Umbilical cord (tissue), 2 donors: ENCODE results near the gene RAPSN. TPM values are rescaled to one million over a fixed set of nuclear protein-coding genes. Genes with fewer than 3 reads are reported as not detected.

Source experiments
- DNase-seq: peaks from one replicate; pipeline ENCODE4 v3.0.0-alpha.2; 2015; ENCODE audit warnings: low spot score
- total RNA-seq: library from RNA; depleted of rRNA; stranded (reverse); fragments of >200 nt; gene quantifications from one replicate; pipeline ENCODE4 v1.2.3, GENCODE V29; 2014; ENCODE audit warnings: low replicate concordance; ENCODE audit not compliant: insufficient read depth

Gene RAPSN
- total RNA-seq, 1 donor from 2014 or later = 0.96 TPM

DNA sequence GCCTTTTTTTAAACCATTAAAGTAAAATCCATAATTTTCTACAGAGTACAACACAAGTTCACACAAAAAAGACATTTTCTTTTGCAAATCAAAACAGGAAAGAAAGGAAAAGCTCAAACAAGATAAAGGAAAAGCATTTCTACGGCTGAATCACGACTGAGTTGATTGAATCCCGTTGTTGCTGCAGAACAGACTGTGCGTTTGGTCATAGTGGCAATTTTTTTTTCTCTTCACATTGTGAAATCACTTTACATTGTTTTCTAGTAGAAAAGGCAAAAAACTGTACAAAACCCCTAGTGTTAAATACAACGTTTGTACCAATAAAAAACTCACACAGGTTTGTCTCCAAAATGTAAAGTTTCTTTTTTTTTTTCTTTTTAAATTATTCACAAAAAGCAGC, 17.3 kb upstream of the RAPSN start:
- DNase-seq = no peak

DNA sequence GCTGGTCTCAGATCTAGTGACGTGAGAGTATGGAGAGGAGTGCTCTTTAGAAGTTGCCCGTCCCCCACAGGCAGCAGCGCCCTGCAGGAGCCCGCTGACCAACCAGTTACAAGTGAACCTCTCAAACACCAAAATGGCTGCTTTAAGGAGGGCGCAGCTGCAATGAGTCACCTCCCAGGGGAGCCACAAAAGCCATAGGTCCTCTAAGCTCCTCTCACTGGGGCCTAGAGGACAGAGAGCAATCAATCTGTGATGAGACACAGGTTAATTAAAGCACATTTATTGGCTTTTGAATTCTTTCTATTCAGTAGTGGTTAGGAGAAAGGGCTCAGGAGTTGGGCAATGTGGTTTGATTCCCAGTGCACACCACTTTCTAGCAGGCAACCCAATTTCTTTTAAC, 15.5 kb upstream of the RAPSN start:
- DNase-seq = no peak

DNA sequence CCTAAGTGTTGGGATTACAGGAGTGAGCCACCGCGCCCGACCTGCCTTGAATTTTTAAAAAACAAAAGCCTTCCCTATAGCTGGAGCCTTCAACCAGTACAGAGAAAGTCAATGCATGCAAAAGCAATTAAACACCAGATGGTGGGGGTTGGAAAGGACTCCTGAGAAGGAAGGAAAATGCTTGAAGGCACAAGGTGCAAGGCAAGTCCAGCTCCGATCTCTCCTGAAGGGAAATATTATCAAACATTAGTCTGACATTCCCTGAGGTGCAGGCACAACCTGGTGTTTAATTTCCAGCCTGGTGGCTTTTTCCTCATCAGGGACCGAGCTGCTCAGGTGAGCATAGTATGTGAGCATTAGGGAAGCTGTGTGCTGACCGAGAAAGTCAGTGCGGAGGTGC, 12.9 kb upstream of the RAPSN start:
- no peak for DNase-seq

- no peak for DNase-seq
Observed at GRCh38 chr11:47460571-47461235, 11.8 kb upstream of the RAPSN start.

DNA sequence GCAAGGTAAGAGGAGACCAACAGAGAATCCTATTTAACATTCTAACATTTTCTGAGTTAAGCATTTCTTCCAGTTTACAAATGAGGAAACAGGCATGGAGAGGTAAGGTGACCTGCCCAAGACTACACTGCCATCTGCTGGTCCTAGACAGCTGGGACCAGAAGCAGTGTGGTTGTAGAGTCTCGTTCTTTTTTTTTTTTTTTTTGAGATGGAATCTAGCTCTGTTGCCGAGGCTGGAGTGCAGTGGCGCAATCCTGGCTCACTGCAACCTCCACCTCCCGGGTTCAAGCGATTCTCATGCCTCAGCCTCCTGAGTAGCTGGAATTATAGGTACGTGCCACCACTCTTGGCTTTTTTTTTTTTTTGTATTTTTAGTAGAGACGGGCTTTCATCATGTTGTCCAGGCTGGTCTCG, 5.3 kb upstream of the RAPSN start:
- DNase-seq = peak; percentile 86

GRCh38 chr11:47453365-47453764, 4.4 kb upstream of the RAPSN start:
- no peak for DNase-seq

DNA sequence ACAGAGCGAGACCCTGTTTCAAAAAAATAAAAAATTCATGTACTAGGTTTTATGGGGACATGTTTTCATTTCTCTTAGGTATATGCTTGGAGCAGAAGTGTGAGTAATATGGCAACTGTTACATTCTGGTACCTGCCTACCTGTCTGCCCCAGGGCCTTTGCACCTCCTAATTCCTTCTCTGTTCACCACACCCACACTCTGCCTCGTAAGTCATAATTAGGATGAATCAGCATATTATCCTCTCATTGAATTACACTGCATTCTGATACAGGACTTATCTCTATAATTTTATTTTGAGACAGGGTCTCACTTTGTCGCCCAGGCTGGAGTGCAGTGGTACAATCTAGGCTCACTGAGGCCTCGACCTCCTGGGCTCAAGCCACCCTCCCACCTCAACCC, 3.1 kb upstream of the RAPSN start:
- DNase-seq = no peak

GRCh38 chr11:47451436-47451835, 2.5 kb upstream of the RAPSN start:
- DNase-seq = no peak

DNA sequence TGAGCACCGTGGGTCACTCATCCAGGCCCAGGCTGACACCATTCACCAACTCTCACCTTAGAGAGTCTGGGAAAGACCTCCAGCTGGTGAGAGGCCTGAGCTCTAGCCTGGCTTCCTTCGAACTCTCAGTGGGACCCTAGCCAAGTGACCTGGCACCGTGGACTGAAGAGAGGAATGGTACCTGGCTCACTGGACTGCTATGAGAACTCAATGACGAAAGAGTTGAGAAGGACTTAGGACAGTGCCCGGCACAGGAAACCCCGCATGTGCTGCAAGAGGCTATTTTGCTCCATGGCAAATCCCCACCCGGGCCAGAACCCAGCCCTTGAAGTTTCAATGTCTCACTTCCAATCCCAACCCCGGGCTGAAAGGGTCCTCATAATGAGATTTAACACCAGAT, 605 bp upstream of the RAPSN start:
- no peak for DNase-seq

GRCh38 chr11:47447906-47448305, 1.0 kb downstream of the RAPSN start:
- DNase-seq = no peak

DNA sequence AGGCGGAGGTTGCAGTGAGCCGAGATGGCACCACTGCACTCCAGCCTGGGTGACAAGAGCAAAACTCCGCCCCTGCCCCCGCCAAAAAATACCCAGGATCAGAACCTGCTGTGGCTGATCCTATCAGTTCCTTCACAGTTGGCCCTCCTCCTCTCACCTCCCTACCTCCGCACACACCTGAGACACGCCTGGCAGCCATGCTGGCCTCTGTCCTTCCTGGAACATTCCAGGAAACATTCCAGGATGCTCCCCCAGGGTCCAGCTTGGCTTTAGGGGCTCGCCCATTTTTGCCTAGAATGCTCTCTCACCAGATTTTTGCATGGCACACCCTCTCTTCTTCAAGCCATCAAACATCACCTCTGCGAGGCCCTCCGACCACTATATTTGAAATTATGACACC, 2.1 kb downstream of the RAPSN start:
- no peak for DNase-seq

GRCh38 chr11:47445840-47446239, 3.1 kb downstream of the RAPSN start:
- DNase-seq = no peak

GRCh38 chr11:47443817-47444216, 5.1 kb downstream of the RAPSN start:
- no peak for DNase-seq

DNA sequence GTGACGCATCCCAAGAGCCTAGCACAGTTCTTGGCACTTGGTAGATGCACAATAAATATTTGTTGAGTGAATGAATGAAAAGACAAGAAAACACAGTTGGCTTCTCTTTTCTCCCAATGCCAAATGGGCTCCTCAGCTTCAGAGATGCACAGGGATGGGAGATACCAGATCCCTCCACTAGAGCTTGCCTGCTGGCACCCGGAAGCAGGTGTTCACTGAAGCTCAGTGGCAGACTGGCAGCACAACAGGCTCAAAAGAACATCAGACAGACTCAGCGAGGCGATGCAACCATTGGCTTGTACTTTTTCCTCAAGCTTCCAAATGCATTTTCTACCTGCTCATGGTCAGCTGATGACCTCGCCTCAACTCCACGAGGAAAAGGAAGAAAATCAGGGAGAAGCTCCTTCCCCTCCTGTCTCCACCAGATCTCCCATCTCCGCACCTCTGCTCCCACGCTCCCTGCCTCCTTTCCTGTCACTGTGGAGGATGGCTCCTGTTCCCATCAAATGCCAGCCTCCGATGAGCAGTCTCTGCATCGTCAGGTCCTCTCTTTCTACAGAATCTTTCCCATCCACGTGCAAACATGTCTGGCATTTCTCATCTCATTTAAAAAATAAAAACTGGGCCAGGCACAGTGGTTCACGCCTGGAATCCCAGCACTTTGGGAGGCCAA, 5.8 kb downstream of the RAPSN start:
- no peak for DNase-seq

- no peak for DNase-seq
Observed at GRCh38 chr11:47442514-47442913, 6.4 kb downstream of the RAPSN start.

GRCh38 chr11:47441421-47441820, 7.5 kb downstream of the RAPSN start:
- no peak for DNase-seq

DNA sequence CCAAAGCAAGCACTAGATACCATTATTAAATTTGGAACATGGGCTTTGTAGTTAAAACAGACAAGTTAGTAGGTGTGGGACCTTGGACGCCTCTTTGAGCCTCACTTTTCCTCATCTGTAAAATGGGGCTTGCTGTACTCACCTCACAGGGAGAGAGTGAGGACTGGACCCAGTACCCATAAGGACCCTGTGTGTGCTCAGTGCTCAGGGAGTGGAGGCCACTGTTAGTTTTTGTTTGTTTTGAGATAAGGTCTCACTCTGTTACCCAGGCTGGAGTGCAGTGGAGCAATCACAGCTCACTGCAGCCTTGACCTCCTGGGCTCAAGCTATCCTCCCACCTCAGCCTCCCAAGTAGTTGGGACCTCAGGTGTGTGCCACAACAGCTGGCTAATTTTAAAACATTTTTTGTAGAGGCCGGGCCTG, 8.9 kb downstream of the RAPSN start:
- DNase-seq = no peak

GRCh38 chr11:47438721-47439120, 10.2 kb downstream of the RAPSN start:
- no peak for DNase-seq

DNA sequence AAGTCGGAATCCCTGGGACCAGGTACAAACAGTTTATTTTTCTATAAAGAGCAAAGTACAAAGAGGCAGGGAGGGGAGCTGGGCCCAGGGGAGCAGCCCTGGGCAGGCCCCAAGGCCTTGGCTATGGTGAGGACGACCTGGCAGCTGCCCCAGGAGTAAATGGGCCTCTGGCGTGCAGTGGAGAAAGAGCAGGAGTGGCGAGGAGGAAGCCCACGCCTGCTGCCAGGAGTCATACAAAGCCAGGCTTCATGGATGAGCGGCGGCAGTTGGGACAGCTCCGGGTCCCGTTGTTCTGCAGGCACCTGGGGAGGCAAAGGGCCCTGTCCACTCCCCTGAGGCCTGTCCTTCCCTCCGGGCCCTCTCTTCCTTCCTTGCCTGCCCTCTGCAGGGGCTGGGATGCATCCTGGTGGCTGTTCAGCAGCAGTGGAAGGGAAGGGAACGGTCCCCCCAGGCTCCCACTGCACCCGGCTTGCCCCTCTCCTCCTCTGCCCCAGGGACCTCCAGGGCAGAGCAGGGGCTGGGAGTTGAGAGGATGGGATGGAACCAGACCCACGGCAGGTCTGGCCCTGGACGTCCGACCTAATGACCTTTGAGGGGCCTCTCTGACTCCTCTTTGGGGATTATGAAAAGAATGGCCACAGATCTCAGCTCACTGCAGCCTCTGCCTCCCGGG, 11.1 kb downstream of the RAPSN start:
- no peak for DNase-seq

GRCh38 chr11:47437218-47437745, 11.7 kb downstream of the RAPSN start:
- no peak for DNase-seq

DNA sequence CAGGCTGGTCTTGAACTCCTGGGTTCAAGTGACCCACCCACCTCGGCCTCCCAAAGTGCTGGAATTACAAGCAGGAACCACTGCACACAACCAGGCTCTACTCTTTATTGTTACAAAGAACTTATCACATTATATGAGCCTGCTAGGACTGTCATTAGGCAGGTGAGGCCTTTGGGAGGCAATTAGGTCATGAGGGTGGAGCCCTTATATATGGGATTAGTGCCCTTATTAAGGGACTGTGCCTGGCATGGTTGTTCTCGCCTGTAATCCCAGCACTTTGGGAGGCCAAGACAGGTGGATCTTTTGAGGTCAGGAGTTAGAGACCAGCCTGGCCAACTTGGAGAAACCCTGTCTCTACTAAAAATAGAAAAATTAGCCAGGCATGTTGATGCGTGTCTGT, 12.2 kb downstream of the RAPSN start:
- DNase-seq = no peak

- DNase-seq = no peak
Observed at GRCh38 chr11:47435687-47436086, 13.2 kb downstream of the RAPSN start.
